Stromal cell of bone marrow (primary cell): ENCODE results near the gene DLK1.
A peak's percentile ranks its signal among the peaks of the same experiment; 100 is the strongest.

ENCODE experiments used
- DNase-seq: peaks from one replicate; pipeline ENCODE4 v3.0.0-alpha.2; 2012; ENCODE audit warnings: low read depth

The DLK1 gene

GRCh38 chr14:100734031-100734990 lies 7.6 kb downstream of the DLK1 start:
- no peak for DNase-seq

GRCh38 chr14:100735271-100735670 lies 8.6 kb downstream of the DLK1 start:
- DNase-seq: no peak

- DNase-seq: no peak
Observed at GRCh38 chr14:100736269-100737180, 9.8 kb downstream of the DLK1 start.

- no peak for DNase-seq
Observed at GRCh38 chr14:100737526-100737925, 10.8 kb downstream of the DLK1 start.

GRCh38 chr14:100738269-100738691 lies 11.6 kb downstream of the DLK1 start:
- no peak for DNase-seq

GRCh38 chr14:100738704-100739131 lies 12.0 kb downstream of the DLK1 start:
- DNase-seq: no peak

GRCh38 chr14:100739306-100739705 lies 12.6 kb downstream of the DLK1 start:
- no peak for DNase-seq

- no peak for DNase-seq
Observed at GRCh38 chr14:100740196-100740825, 13.6 kb downstream of the DLK1 start.

- no peak for DNase-seq
Observed at GRCh38 chr14:100740929-100741328, 14.2 kb downstream of the DLK1 start.

GRCh38 chr14:100741966-100742365 lies 15.3 kb downstream of the DLK1 start:
- DNase-seq: no peak

GRCh38 chr14:100746326-100746725 lies 19.6 kb downstream of the DLK1 start:
- DNase-seq: no peak

GRCh38 chr14:100747021-100747586 lies 20.4 kb downstream of the DLK1 start:
- DNase-seq: peak; percentile 83

GRCh38 chr14:100747736-100748135 lies 21.0 kb downstream of the DLK1 start:
- no peak for DNase-seq

- DNase-seq: no peak
Observed at GRCh38 chr14:100748403-100748802, 21.7 kb downstream of the DLK1 start.

- DNase-seq: no peak
Observed at GRCh38 chr14:100748944-100749343, 22.3 kb downstream of the DLK1 start.

- no peak for DNase-seq
Observed at GRCh38 chr14:100749967-100750597, 23.4 kb downstream of the DLK1 start.

- no peak for DNase-seq
Observed at GRCh38 chr14:100750762-100751699, 24.3 kb downstream of the DLK1 start.

GRCh38 chr14:100754020-100754419 lies 27.3 kb downstream of the DLK1 start:
- no peak for DNase-seq

- no peak for DNase-seq
Observed at GRCh38 chr14:100755649-100756048, 29.0 kb downstream of the DLK1 start.

- peak; percentile 13 for DNase-seq
Observed at GRCh38 chr14:100761481-100761880, 34.8 kb downstream of the DLK1 start.
